Spleen (tissue), 11 donors: ENCODE results near the gene NFATC1. TPM values are rescaled to one million over a fixed set of nuclear protein-coding genes. Genes with fewer than 3 reads are reported as not detected.

Source experiments
- DNase-seq: peaks from one replicate; pipeline ENCODE4 v3.0.0-alpha.2; 2020
- H3K27ac ChIP-seq, 8 donors: fragments of 200-600 bp; sonication (generic) in 7 of 8; 1 replicate in 4 of 8; 2 replicates in 4 of 8; pipeline versions ENCODE4 v1.5.0 to v1.8.0; 2016 to 2021; ENCODE audit warnings: inconsistent platforms in 4 of 8, mild to moderate bottlenecking in 4 of 8, moderate library complexity in 1 of 8
- H3K27me3 ChIP-seq, 7 donors: fragments of 200-600 bp; sonication (generic) in 6 of 7; replicated peaks in 1 of 7; 1 replicate in 4 of 7; 2 replicates in 3 of 7; pipeline versions ENCODE4 v1.5.0 to v1.8.0; 2016 to 2021; ENCODE audit warnings: inconsistent platforms in 3 of 7, mild to moderate bottlenecking in 1 of 7
- H3K36me3 ChIP-seq, 6 donors: fragments of 200-600 bp; sonication (generic) in 5 of 6; 1 replicate in 4 of 6; 2 replicates in 2 of 6; pipeline versions ENCODE4 v1.5.0 to v1.8.0; 2016 to 2021; ENCODE audit warnings: inconsistent platforms in 2 of 6
- H3K4me1 ChIP-seq, 6 donors: fragments of 200-600 bp; sonication (generic) in 5 of 6; 1 replicate in 3 of 6; 2 replicates in 3 of 6; pipeline versions ENCODE4 v1.5.0 to v1.8.0; 2016 to 2021; ENCODE audit warnings: inconsistent platforms in 3 of 6
- H3K4me3 ChIP-seq, 8 donors: fragments of 200-600 bp; sonication (generic) in 7 of 8; 1 replicate in 4 of 8; 2 replicates in 4 of 8; pipeline versions ENCODE4 v1.5.0 to v1.8.0; 2016 to 2021; ENCODE audit warnings: inconsistent platforms in 4 of 8, mild to moderate bottlenecking in 4 of 8, moderate library complexity in 2 of 8
- H3K9me3 ChIP-seq, 8 donors: fragments of 200-600 bp; sonication (generic) in 7 of 8; 1 replicate in 4 of 8; 2 replicates in 4 of 8; pipeline versions ENCODE4 v1.5.0 to v1.8.0; 2016 to 2021; ENCODE audit warnings: inconsistent platforms in 4 of 8
- CTCF ChIP-seq, 11 experiments: fragments of 200-600 bp in 7 of 11; fragments of 450-650 bp in 4 of 11; sonication (generic) in 4 of 11; IDR thresholded peaks in 8 of 11; conservative IDR thresholded peaks in 3 of 11; 1 replicate in 7 of 11; 2 replicates in 4 of 11; pipeline versions ENCODE4 v1.4.0 to v1.8.0; 2016 to 2021; ENCODE audit warnings: antibody characterized with exemption in 11 of 11, inconsistent platforms in 4 of 11, mild to moderate bottlenecking in 1 of 11
- POLR2A ChIP-seq, 3 donors: fragments of 450-650 bp; IDR thresholded peaks; one replicate each; pipeline ENCODE4 v1.5.1; 2017; ENCODE audit warnings: antibody characterized with exemption in 3 of 3, mild to moderate bottlenecking in 1 of 3
- POLR2AphosphoS5 ChIP-seq, 3 donors: sonication (generic); formaldehyde crosslinking; IDR thresholded peaks; one replicate each; pipeline ENCODE4 v1.5.1; 2017; ENCODE audit warnings: antibody characterized with exemption in 3 of 3
- WGBS, 5 donors: extraction: QIAGEN DNeasy Blood & Tissue Kit in 3 of 5; methylation state at CpG; one replicate each; pipeline versions ENCODE4 v1.1.5 to v1.1.7; 2013 to 2018; 5-methylcytosine and 5-hydroxymethylcytosine counted together
- intact Hi-C: fragments of 100-400 bp; cut with DNase I; formaldehyde crosslinking; loops from one replicate; pipeline ENCODE4 v1.15.0; 2023; ENCODE audit warnings: low total_unique reads
- polyA plus RNA-seq, 3 donors: library from polyadenylated mRNA; stranded (reverse); fragments of 200-250 nt; gene quantifications; one replicate each; pipeline ENCODE4 v1.2.1, GENCODE V29; 2013
- total RNA-seq, 7 donors: library from RNA; depleted of rRNA in 3 of 7; stranded (reverse); fragments of >200 nt in 3 of 7; fragmentation: NEBNext Ultra II Directional in 4 of 7; extraction: Animal tissue kit (Norgen Biotek cat#: 25700) in 4 of 7; gene quantifications; one replicate each; pipeline versions ENCODE4 v1.1.0 to v1.2.1, GENCODE V29; 2016 to 2021
- donor health status: healthy with polysubstance abuse.
- donor health status: DM: no; HTN: no; CAD: no; lungs with moderate emphysema.
- donor health status: DM: no; HTN: no; CAD: no.
- donor health status: Bipolar disorder and iron deficiency.
- donor health status: healthy.
- donor health status: DM: no; HTN: no; CAD: no.
- donor health status: DM: yes; HTN: yes; CAD: no.

NFATC1 gene
- total and polyA plus RNA-seq, 10 donors = 20.7 to 64.9 (median 47.4) TPM

GRCh38 chr18:79531386-79531785, 135.7 kb downstream of the NFATC1 start:
- H3K9me3 ChIP-seq = no peaks in the 10 kb centered on the region

GRCh38 chr18:79531926-79532312, 136.2 kb downstream of the NFATC1 start:
- Histone ChIP-seq H3K4me3 (no peak overlapping the region), H3K4me1 (peaks cover 0 to 19% (median 1%) of the 10 kb centered on the region in 6 donors), H3K36me3 (peaks cover 3 to 51% (median 18%) of the 10 kb centered on the region in 6 donors), H3K9me3 (no peaks in the 10 kb centered on the region), H3K27me3 (no peaks in the 10 kb centered on the region), H3K27ac (no peak overlapping the region)
- no peak for DNase-seq
- WGBS, 5 donors = 55 to 73% (median 64%) methylated on average over 12 to 18 of the region's 18 CpGs
- TF ChIP-seq POLR2A (IDR thresholded peaks at IDR 0.05) (no peak), POLR2AphosphoS5 (IDR thresholded peaks at IDR 0.05) (no peak), CTCF (IDR thresholded peaks at IDR 0.05 in 8 of 11, conservative IDR thresholded peaks at IDR 0.05 in 3 of 11) (no peak)
- intact Hi-C loops = loop anchor here (5.0 kb wide), 1 partner anchor 150 kb away; no protein-coding TSS in a partner anchor

More at GRCh38 chr18:79531386-79531785, 135.7 kb downstream of the NFATC1 start:
- H3K36me3 ChIP-seq = peaks cover 3 to 53% (median 18%) of the 10 kb centered on the region in 6 donors
- peak; percentile 56 for DNase-seq
- intact Hi-C loops = loop anchor here (5.0 kb wide), 1 partner anchor 149 kb away; no protein-coding TSS in a partner anchor
- H3K27ac ChIP-seq = no peak overlapping the region
- 60 to 82% (median 73%) methylated on average over 20 of the region's 20 CpGs for WGBS, 5 donors
- no peak overlapping the region for H3K4me3 ChIP-seq
- H3K27me3 ChIP-seq = no peaks in the 10 kb centered on the region
- peaks cover 0 to 25% (median 4%) of the 10 kb centered on the region in 6 donors for H3K4me1 ChIP-seq
- TF ChIP-seq POLR2AphosphoS5 (IDR thresholded peaks at IDR 0.05) = peak in 2 of 3 donors; percentile 9 to 28
- TF ChIP-seq CTCF (IDR thresholded peaks at IDR 0.05 in 8 of 11, conservative IDR thresholded peaks at IDR 0.05 in 3 of 11) = no peak
- TF ChIP-seq POLR2A (IDR thresholded peaks at IDR 0.05) = no peak

GRCh38 chr18:79532313-79533007, 136.7 kb downstream of the NFATC1 start:
- 46 to 82% (median 60%) methylated on average over 29 to 34 of the region's 34 CpGs for WGBS, 5 donors
- no peak overlapping the region for H3K27ac ChIP-seq
- no peak overlapping the region for H3K4me3 ChIP-seq
- H3K27me3 ChIP-seq = no peaks in the 10 kb centered on the region
- no peak for DNase-seq
- no peak for TF ChIP-seq POLR2AphosphoS5 (IDR thresholded peaks at IDR 0.05)
- TF ChIP-seq CTCF (IDR thresholded peaks at IDR 0.05 in 8 of 11, conservative IDR thresholded peaks at IDR 0.05 in 3 of 11) = no peak
- intact Hi-C loops = loop anchor here (5.0 kb wide), 1 partner anchor 150 kb away; no protein-coding TSS in a partner anchor
- H3K36me3 ChIP-seq = peaks cover 3 to 45% (median 15%) of the 10 kb centered on the region in 6 donors
- H3K4me1 ChIP-seq = peaks cover 0 to 18% (median 0%) of the 10 kb centered on the region in 6 donors
- H3K9me3 ChIP-seq = peaks cover 0 to under 1% (median 0%) of the 10 kb centered on the region in 8 donors

GRCh38 chr18:79533146-79533545, 137.4 kb downstream of the NFATC1 start:
- no peak for TF ChIP-seq POLR2A (IDR thresholded peaks at IDR 0.05)
- Histone ChIP-seq H3K9me3 (peaks cover 0 to 7% (median 2%) of the 10 kb centered on the region in 8 donors), H3K27me3 (no peaks in the 10 kb centered on the region), H3K36me3 (peaks cover 0 to 38% (median 8%) of the 10 kb centered on the region in 6 donors), H3K4me3 (no peak overlapping the region), H3K27ac (no peak overlapping the region), H3K4me1 (peaks cover 0 to 17% (median 0%) of the 10 kb centered on the region in 6 donors)
- DNase-seq = no peak
- intact Hi-C loops = loop anchor here (5.0 kb wide), 1 partner anchor 151 kb away; no protein-coding TSS in a partner anchor
- 87 to 95% (median 94%) methylated on average over 10 to 13 of the region's 13 CpGs for WGBS, 5 donors
